Measurements from ENCODE around the gene ITPR2. TPM values are rescaled to one million over a fixed set of nuclear protein-coding genes. Genes with fewer than 3 reads are reported as not detected.

The ITPR2 gene
- total RNA-seq, 1 experiment from 2014 or later, result 41.6 TPM

DNA sequence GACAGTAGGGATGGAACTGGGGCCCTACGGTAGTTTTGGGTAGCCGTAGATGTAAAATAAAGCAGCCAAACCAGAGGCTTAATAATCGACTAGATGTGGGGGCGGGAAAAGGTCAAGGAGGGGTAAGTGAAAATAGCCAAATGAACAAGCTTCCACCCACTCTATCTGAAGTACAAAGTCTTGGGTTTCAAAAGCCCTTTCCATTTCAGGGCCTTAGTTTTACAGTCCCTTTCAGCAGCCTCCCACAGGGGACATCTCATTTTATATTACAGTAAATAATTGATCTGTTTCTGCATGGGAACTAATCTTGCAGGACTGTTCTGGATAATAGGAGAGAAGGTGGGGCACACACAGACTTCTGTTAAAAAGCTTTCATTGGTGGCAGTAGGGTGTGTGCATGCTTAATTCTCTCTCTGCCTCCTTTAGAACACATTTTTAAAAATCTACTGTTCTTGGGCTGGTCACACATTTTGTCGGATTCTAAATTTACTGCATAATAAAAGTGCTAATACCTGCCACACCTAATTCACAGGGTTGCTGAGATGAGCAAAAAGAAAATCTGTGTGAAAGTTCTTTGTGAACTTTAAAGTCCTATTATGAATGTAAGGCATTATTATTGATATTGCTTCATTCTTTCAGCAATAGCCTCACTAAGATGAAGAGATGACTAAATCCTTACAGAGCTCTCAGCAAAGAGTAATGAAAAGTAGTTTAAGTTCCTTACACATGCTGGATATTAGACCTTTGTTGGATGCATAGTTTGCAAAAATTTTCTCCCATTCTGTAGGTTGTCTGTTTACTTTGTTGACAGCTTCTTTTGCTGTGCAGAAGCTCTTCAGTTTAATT, 104.6 kb downstream of the ITPR2 start:
- no TSS peak for BruUV-seq (replicated peaks)
- H3K27ac Mint-ChIP-seq (ENCODE audit: unreplicated experiment), result no peak overlapping the region

DNA sequence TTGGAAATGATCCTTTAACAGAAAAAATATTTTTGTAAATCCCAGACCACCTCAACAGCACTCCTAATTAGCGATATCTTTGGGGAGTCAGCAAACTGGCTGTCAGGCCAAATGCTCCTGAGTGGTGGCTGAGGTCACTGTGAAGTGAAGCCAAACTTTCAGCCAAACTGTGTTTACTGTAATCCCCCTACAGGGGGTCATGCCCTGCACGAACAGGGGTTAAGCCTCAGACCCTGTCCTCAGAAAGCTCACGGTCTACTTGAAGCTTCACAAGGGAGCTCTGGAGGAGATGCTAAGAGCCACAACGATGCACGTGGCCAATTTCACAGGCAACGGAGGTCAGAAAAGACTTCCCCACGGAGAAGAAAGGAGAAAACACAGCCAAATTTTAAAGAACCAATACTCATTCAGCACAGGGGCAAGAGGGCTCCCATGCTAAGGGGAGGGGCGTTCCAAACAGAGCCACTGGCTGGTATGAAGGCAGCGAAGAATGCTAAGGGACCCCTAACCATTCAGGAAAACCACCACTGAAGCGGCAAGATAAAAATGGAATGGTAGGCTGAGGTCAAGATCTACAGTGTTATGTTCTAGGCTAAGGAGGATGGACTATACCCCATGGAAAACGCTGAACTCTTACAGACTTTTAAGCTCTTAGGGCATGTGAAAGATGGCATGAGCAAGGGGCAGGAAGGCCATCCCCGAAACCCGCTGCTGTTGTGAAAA, 105.4 kb downstream of the ITPR2 start:
- no peak overlapping the region for H3K4me3 Mint-ChIP-seq (ENCODE audit: unreplicated experiment)
- no TSS peak for BruUV-seq (replicated peaks)
- H3K27me3 Mint-ChIP-seq (ENCODE audit: insufficient read depth, unreplicated experiment), result no peaks in the 10 kb centered on the region
- peaks cover 19% of the 10 kb centered on the region for H3K4me1 ChIP-seq
- H3K9me3 Mint-ChIP-seq (ENCODE audit: unreplicated experiment), result no peaks in the 10 kb centered on the region
- TF ChIP-seq, protein P1, sequence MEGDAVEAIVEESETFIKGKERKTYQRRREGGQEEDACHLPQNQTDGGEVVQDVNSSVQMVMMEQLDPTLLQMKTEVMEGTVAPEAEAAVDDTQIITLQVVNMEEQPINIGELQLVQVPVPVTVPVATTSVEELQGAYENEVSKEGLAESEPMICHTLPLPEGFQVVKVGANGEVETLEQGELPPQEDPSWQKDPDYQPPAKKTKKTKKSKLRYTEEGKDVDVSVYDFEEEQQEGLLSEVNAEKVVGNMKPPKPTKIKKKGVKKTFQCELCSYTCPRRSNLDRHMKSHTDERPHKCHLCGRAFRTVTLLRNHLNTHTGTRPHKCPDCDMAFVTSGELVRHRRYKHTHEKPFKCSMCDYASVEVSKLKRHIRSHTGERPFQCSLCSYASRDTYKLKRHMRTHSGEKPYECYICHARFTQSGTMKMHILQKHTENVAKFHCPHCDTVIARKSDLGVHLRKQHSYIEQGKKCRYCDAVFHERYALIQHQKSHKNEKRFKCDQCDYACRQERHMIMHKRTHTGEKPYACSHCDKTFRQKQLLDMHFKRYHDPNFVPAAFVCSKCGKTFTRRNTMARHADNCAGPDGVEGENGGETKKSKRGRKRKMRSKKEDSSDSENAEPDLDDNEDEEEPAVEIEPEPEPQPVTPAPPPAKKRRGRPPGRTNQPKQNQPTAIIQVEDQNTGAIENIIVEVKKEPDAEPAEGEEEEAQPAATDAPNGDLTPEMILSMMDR (IDR thresholded peaks at IDR 0.05; ENCODE audit: insufficient read depth in 1 of 2, low read depth in 1 of 2, low read length in 1 of 2, severe bottlenecking in 1 of 2, unreplicated experiment in 1 of 2), result no peak
- no peaks in the 10 kb centered on the region for H3K36me3 ChIP-seq (ENCODE audit: control insufficient read depth, insufficient read depth, low read length)
- H3K27me3 ChIP-seq (replicated peaks; ENCODE audit: control insufficient read depth, insufficient read depth, low read length), result no peaks in the 10 kb centered on the region
- DNase-seq, result no peak
- ChIA-PET POLR2A (no interaction called here), CTCF (interaction anchor here (0.5 kb wide), 1 partner anchor 9 kb away, joined by 4 read pairs; no protein-coding TSS in a partner anchor)
- H3K36me3 Mint-ChIP-seq (ENCODE audit: insufficient read depth, unreplicated experiment), result no peaks in the 10 kb centered on the region
- intact Hi-C loops (cut with micrococcal nuclease; ENCODE audit: unreplicated experiment), result no loop called here
- H3K27ac Mint-ChIP-seq (ENCODE audit: unreplicated experiment), result no peak overlapping the region
- no peak overlapping the region for H3K4me3 ChIP-seq (ENCODE audit: low read depth, low read length)
- no peaks in the 10 kb centered on the region for H3K9me3 ChIP-seq
- peaks cover 18% of the 10 kb centered on the region for H3K4me1 Mint-ChIP-seq (ENCODE audit: low read depth, unreplicated experiment)

More for the DNA sequence above, 104.6 kb downstream of the ITPR2 start:
- Mint-ChIP-seq H3K9me3 (ENCODE audit: unreplicated experiment) (no peaks in the 10 kb centered on the region), H3K27me3 (ENCODE audit: insufficient read depth, unreplicated experiment) (no peaks in the 10 kb centered on the region), H3K4me3 (ENCODE audit: unreplicated experiment) (no peak overlapping the region), H3K36me3 (ENCODE audit: insufficient read depth, unreplicated experiment) (no peaks in the 10 kb centered on the region), H3K4me1 (ENCODE audit: low read depth, unreplicated experiment) (peaks cover 18% of the 10 kb centered on the region)
- CTCF ChIA-PET, result interaction anchor here (0.5 kb wide), 1 partner anchor 9 kb away, joined by 4 read pairs; no protein-coding TSS in a partner anchor
- POLR2A ChIA-PET, result no interaction called here
- no peaks in the 10 kb centered on the region for H3K9me3 ChIP-seq
- no peak for DNase-seq
- TF ChIP-seq, protein P1 (IDR thresholded peaks at IDR 0.05; ENCODE audit: insufficient read depth in 1 of 2, low read depth in 1 of 2, low read length in 1 of 2, severe bottlenecking in 1 of 2, unreplicated experiment in 1 of 2), result no peak
- intact Hi-C loops (cut with micrococcal nuclease; ENCODE audit: unreplicated experiment), result no loop called here
- no peak overlapping the region for H3K4me3 ChIP-seq (ENCODE audit: low read depth, low read length)
- no peaks in the 10 kb centered on the region for H3K36me3 ChIP-seq (ENCODE audit: control insufficient read depth, insufficient read depth, low read length)
- H3K4me1 ChIP-seq, result peaks cover 18% of the 10 kb centered on the region
- no peaks in the 10 kb centered on the region for H3K27me3 ChIP-seq (replicated peaks; ENCODE audit: control insufficient read depth, insufficient read depth, low read length)

DNA sequence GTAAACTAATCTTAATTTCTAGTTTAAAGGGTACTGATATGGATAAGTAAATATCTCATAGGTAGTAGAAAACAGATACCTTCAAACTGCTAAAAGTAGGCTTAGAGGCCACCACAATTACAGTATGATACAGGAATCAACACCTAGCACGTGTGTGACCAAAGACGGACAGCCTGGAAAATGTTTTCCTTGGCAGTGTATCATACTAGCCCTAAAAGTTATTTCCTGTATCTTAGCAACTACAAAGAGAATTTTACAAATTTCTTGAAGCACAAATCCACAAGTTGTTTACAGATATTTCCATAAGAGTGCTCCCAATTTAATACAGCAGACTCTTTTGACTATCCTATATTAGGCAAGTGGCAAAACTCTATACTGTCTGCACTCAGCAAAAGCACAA, 106.0 kb downstream of the ITPR2 start:
- Mint-ChIP-seq H3K9me3 (ENCODE audit: unreplicated experiment) (no peaks in the 10 kb centered on the region), H3K27me3 (ENCODE audit: insufficient read depth, unreplicated experiment) (no peaks in the 10 kb centered on the region), H3K27ac (ENCODE audit: unreplicated experiment) (no peak overlapping the region), H3K4me1 (ENCODE audit: low read depth, unreplicated experiment) (peaks cover 18% of the 10 kb centered on the region), H3K4me3 (ENCODE audit: unreplicated experiment) (no peak overlapping the region), H3K36me3 (ENCODE audit: insufficient read depth, unreplicated experiment) (no peaks in the 10 kb centered on the region)
- TF ChIP-seq, protein P1 (IDR thresholded peaks at IDR 0.05; ENCODE audit: insufficient read depth in 1 of 2, low read depth in 1 of 2, low read length in 1 of 2, severe bottlenecking in 1 of 2, unreplicated experiment in 1 of 2), result no peak
- POLR2A ChIA-PET, result no interaction called here
- CTCF ChIA-PET, result no interaction called here
- intact Hi-C loops (cut with micrococcal nuclease; ENCODE audit: unreplicated experiment), result no loop called here
- no TSS peak for BruUV-seq (replicated peaks)
- Histone ChIP-seq H3K27me3 (replicated peaks; ENCODE audit: control insufficient read depth, insufficient read depth, low read length) (no peaks in the 10 kb centered on the region), H3K36me3 (ENCODE audit: control insufficient read depth, insufficient read depth, low read length) (no peaks in the 10 kb centered on the region), H3K9me3 (no peaks in the 10 kb centered on the region), H3K4me3 (ENCODE audit: low read depth, low read length) (no peak overlapping the region), H3K4me1 (peaks cover 19% of the 10 kb centered on the region)
- no peak for DNase-seq

Measured in Caco-2 (cell line).